Measurements from ENCODE around the gene NFIL3.
"Not testable (repeated sequence)": the region's sequence is repeated elsewhere in the genome, so short reads cannot be mapped to it uniquely, and the experiment has no call there.

NFIL3 gene, protein sequence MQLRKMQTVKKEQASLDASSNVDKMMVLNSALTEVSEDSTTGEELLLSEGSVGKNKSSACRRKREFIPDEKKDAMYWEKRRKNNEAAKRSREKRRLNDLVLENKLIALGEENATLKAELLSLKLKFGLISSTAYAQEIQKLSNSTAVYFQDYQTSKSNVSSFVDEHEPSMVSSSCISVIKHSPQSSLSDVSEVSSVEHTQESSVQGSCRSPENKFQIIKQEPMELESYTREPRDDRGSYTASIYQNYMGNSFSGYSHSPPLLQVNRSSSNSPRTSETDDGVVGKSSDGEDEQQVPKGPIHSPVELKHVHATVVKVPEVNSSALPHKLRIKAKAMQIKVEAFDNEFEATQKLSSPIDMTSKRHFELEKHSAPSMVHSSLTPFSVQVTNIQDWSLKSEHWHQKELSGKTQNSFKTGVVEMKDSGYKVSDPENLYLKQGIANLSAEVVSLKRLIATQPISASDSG

DNA sequence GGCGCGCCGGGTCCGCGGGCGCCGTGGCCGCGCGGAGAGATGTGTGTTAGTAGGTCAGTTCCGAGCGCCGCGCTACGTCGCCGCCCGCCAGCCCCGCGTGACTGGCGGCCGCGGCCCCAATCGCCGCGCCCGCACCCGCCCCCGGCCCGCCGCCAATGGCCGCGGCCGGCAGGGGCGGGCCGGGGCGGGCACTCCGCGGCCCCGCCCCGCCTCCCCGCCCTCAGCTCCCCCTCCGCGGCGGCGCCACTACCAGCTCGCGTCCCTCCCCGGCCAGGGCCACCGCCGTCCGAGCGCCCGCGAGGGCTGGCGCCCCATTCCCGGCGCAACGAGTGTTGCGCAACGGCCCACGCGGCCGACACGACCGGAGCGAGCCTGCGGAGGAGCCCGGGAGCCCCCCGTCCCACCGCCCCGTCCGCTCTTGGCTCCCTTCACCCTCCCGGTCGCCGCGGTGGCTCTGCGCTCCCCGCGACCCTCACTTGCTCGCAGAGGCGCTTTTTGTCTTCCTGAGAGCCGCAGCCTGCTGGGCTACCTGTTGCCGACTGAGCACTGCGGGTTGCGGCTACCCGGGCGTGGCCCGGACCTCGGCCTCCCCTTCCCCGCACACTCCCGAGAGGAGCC lies at the start of gene NFIL3:
Gene NFIL3, minus strand, starts transcription at position 48 of the 618 bp plus-strand sequence. CDS start 13,098 bp downstream, outside the sequence.
- peak; percentile 82 for DNase-seq

- not testable (repeated sequence) for DNase-seq
Measured at GRCh38 chr9:91471524-91471923, 47.9 kb upstream of the NFIL3 start.

GRCh38 chr9:91465420-91465819 lies 41.8 kb upstream of the NFIL3 start:
- no peak for DNase-seq

DNA sequence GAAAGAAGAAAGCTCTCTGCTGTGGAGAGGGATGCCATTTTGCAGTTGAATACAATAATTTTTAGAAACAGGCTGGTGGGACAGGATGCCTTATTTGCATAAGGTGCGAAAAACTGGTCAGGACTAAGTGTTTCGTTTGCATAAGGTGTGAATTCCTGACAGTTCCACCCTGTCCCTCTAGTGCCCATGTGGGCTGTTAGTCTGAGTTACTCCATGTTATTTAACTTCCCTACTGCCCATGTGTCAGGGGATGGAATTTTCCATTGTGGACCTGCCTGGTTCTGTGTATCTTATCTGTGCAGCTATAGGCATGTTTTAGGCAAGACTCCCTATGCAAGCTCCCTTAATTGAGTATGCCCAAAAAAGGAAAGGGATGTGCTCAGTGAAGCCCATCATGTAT lies 35.3 kb upstream of the NFIL3 start:
- DNase-seq = no peak

GRCh38 chr9:91452844-91453243 lies 29.2 kb upstream of the NFIL3 start:
- no peak for DNase-seq

DNA sequence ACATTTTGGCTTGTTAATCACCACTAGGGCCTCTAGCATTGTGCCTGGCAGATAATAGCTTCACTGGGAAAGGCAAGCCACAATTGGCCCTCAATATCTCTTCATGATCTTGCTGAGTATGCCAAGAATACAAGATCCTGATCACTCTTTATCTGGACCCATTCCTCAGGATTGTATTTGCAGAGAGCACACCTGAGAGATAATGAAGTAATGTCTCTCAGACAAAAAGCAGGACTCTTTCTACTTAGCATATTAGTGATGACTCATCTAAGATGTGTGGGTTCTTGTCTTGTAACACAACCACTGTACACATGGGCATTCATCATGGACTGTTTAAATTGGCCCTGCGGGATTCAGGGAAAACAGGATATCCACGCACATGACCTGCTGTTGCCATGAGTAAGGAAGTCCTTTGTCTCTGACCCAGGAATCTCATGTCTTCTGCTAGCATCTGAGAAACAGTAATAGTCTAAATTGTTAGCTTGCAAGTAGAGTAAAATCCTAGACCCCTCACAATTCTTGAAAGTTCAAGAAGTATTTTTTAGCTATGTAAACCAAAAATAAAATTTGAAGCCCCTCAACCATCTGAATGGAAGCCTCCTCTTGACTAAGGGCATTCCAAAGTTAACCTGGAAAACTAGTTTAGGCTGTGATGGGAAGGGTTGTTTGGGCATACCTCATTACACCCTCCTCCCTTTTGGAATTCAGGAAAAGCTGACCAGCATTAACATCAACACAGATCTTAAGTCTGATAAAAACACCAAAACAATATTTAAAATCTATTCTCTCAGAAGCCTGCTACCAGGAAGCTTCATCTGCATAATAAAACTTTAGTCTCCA lies 28.0 kb upstream of the NFIL3 start:
- no peak for DNase-seq

DNA sequence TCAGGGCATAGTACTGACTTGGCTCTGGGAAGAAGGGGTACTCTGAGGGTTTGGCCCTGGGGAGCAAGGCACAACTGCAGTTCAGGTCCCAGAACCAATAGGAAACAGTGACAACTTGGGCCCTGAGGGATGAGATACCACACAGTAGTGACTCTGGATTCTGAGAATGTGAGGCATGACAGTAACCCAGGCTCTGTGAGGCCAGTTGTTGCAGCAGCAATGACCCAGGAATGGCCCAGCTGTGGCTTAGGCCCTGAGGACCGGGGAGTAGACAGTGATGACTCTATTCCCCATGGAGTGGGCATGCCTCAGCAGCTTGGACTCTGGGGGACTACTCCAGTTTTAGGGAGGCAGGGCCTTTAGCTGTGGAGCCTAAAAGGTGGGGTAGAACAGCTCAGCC lies 21.5 kb upstream of the NFIL3 start:
- no peak for DNase-seq

GRCh38 chr9:91443994-91444392 lies 20.4 kb upstream of the NFIL3 start:
- DNase-seq = no peak

GRCh38 chr9:91443321-91443993 lies 19.8 kb upstream of the NFIL3 start:
- no peak for DNase-seq

DNA sequence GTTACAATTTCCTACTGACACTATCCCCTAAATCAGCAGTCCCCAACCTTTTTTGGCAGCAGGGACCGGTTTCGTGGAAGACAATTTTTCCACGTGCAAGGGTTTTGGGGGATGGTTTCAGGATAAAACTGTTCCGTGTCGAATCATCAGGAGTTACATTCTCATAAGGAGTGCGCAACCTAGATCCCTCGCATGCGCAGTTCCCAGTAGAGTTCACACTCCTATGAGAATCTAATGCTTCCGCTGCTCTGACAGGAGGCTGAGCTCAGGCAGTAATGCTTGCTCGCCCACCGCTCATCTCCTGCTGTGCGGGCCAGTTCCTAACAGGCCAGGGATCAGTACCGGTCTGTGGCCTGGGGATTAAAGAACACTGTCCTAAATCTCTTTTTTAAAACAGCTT lies 13.2 kb upstream of the NFIL3 start:
- DNase-seq = no peak

- no peak for DNase-seq
Measured at GRCh38 chr9:91433180-91433579, 9.5 kb upstream of the NFIL3 start.

DNA sequence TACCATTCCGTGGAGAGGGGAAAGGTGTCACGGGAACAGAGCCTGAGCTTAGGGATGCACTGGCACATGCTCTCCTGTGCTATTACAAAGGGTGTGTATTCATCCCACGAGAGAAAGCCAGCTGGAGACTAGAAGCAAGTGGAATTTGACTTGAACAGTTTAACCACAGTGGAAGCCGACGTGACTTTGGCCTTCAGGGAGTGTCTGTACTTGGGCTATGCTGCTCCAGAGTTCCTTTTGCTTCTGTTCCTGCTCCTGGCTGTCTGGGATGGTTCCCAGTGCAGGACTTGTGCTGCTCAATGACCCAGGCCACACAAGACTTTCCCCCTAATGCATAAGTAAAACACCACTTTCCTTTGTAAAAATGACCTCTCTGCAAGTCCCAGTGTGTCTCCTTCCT lies 7.9 kb upstream of the NFIL3 start:
- DNase-seq = no peak

GRCh38 chr9:91429501-91429900 lies 5.9 kb upstream of the NFIL3 start:
- no peak for DNase-seq

DNA sequence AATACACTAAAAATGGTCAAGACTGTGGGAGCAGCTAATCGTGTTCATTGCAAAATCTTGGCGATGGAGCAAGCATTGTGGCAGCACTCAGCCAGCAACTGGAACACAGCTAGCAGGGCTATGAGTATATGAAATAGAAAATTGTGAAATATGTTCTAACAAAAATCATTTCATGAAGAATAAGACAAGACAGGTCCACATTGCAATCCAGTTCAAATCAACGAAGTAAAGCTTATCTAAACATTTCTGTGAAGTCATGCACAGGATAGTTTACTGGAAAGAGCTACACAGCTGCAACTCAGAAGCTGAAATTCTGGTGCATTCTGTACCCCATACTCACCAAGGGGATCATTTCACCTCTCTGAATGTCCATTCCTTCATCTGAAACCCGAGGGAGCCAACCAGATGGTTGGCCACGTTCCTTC lies 5.3 kb upstream of the NFIL3 start:
- no peak for DNase-seq

- DNase-seq = no peak
Measured at GRCh38 chr9:91428436-91428835, 4.8 kb upstream of the NFIL3 start.

DNA sequence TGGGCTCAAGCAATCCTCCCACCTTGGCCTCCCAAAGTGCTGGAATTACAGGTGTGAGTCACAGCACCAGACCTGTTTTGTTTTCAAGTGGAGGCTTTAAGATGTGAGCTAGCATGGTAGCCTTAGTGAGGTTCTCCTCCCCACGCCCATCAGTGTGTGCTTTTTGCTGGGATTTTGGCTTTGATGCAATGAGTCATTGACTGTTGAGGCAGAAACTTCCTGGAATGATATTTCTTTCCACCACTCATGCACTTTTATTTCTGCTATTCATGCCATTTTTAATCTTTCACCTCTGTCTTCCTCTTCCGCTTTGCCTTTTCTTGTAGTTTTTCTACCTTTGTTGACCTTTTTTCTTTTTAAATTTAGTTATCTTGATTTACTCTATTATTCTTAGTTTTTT lies 4.2 kb upstream of the NFIL3 start:
- no peak for DNase-seq

DNA sequence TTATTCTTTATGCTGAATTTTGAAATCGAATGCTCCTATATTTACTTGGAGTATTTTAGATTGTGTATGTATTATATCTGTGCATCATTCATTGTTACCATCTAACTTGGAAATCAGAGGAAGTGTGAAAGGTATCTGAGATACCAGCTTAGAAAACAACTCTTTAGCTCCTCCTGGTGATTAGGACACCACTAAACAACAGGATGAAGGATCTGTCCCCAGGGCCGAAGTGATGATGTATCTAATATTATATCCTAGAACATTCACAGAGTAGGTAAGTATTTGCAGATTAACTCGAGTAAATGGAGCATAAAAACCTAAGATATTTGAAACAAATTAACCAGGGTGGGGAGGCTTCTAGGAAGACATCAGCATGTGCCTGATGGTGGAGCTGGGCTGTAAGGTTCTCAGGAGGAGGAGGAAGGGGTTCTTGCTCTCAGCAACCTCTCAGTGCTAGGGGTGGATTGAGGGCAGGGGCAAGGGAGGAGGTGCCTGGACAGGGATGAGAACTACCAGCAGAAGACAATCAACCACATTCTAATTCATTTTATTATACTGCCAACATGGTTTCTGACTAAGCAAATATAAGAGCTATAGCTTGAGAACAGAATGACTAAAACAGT lies 2.6 kb upstream of the NFIL3 start:
- no peak for DNase-seq

DNA sequence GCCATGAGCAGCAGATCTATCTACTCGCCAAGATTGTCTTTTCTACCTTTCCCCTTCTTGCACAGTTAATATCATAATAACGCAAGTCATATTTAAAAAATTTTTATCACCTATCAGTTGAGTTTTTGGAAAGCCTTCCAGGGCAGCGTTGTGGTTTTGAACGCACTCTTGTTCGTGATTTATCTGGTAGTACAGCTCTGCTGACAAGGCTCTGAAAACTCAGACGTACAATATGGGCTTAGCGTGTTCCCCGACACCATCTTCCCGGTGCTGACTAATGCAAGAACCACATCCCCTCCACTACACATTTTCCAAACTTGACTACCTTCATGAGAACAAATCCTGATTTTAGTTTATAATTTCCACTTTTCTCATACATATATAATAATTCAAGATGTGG lies 1.6 kb upstream of the NFIL3 start:
- DNase-seq = no peak

GRCh38 chr9:91424403-91425176 lies 958 bp upstream of the NFIL3 start:
- DNase-seq = peak; percentile 76

- peak; percentile 64 for DNase-seq
Measured at GRCh38 chr9:91422758-91423711, 597 bp downstream of the NFIL3 start.
